Uterus (tissue), 2 donors: ENCODE data around the gene ZNF329.

Experiments used
- POLR2A ChIP-seq, 2 donors: fragments of 450-650 bp; IDR thresholded peaks; one replicate each; pipeline ENCODE4 v1.6.1; 2016; ENCODE audit warnings: antibody characterized with exemption in 2 of 2, mild to moderate bottlenecking in 1 of 2, moderate library complexity in 1 of 2
- TF ChIP-seq, protein P1 (sequence below), 4 experiments: fragments of 200-600 bp in 2 of 4; fragments of 450-650 bp in 2 of 4; sonication (generic) in 2 of 4; IDR thresholded peaks; one replicate each; pipeline ENCODE4 v1.5.1; 2016 to 2019; ENCODE audit warnings: antibody characterized with exemption in 4 of 4, mild to moderate bottlenecking in 2 of 4, moderate library complexity in 1 of 4

DNA sequence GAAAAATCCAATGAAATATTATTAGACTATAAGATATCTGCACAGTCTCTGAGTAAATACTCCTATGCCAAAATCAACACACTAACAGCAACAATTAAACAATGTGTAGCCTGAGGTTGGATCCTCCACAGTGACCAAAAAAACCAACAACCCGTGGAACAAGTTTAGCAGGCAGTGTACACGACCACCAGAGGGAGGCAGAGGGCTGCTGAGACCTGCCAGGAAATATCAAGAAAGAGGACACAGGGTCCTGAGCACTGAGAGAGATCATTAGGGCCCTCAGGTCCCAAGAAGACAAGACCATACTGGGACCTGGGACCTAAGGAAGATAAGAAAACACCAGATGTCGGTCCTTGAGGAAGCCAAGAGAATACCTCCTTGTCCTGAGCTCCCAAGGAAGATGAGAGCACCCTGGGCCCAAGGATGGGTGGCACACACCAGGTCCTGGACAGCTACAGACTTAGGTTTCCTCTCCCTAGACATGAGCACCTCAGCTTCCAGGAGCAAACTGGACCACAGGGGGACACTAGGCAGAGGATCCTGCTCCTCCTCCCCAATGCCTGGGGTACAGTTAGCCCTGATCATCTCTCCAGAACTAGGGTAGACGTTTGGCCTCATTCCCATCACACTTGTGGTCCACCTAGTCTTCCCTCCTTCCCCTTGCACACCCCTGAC is 31.4 kb upstream of the ZNF329 start:
- no peak for TF ChIP-seq POLR2A (IDR thresholded peaks at IDR 0.05)
- TF ChIP-seq, protein P1, sequence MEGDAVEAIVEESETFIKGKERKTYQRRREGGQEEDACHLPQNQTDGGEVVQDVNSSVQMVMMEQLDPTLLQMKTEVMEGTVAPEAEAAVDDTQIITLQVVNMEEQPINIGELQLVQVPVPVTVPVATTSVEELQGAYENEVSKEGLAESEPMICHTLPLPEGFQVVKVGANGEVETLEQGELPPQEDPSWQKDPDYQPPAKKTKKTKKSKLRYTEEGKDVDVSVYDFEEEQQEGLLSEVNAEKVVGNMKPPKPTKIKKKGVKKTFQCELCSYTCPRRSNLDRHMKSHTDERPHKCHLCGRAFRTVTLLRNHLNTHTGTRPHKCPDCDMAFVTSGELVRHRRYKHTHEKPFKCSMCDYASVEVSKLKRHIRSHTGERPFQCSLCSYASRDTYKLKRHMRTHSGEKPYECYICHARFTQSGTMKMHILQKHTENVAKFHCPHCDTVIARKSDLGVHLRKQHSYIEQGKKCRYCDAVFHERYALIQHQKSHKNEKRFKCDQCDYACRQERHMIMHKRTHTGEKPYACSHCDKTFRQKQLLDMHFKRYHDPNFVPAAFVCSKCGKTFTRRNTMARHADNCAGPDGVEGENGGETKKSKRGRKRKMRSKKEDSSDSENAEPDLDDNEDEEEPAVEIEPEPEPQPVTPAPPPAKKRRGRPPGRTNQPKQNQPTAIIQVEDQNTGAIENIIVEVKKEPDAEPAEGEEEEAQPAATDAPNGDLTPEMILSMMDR (IDR thresholded peaks at IDR 0.05), result no peak
